ENCODE data around the gene ASTN2.

The ASTN2 gene

DNA sequence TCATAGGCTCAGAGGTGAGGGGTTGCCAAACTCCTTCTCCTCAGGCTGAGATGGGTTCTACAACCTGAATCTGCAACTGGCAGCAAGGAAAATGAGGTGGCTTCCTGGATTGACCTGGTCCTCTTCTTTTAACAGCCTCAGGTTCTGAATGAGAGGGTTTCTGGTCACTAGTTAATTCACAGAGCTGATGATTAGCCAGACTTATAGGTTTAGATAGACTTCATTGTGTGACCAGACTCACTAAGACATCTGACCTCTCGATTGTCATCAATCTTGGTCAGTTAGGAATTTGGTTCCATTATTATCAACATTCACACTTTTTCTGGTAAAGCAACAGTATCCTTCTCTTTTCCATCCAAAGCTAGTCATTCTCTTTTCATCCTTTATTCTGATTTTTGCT lies 1003.4 kb downstream of the ASTN2 start:
- DNase-seq (ENCODE audit: low read depth), result no peak

DNA sequence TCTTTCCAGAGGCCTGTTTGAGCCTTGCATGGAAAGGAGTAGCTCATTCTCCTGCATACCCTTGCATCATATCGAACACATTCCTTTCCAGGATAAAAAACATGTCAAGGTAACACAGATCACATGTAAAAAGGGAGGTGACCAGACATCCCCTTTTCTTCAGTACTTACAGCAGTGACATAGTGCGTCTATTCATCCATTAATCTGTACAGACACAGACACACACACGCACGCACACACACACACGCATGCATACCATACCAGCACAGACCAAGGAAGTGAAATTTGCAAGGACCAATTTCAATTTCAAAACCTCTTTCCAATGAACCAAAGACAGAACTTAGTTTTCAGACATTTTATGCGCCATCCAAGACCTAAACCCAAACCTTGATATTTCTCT lies 1005.2 kb downstream of the ASTN2 start:
- DNase-seq (ENCODE audit: low read depth), result no peak

DNA sequence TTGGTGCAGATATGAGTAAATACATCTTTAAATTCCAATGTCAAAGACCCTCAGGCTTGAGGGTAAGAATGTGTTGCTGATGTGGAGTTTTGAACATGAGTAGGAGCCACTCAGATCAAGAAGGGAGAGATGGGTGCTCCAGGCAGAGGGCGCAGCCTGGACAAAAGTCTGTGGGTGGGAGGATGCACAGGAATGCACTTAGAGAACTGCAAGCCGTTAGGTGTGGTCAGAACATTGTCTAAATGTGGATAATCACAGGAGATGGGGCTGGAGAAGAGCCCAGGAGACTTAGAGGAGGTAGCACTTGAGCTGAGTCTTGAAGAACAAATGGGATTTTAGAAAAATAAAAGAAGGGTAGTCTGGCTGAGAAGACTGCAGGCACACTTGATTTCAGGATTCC lies 1005.7 kb downstream of the ASTN2 start:
- DNase-seq (ENCODE audit: low read depth), result no peak

DNA sequence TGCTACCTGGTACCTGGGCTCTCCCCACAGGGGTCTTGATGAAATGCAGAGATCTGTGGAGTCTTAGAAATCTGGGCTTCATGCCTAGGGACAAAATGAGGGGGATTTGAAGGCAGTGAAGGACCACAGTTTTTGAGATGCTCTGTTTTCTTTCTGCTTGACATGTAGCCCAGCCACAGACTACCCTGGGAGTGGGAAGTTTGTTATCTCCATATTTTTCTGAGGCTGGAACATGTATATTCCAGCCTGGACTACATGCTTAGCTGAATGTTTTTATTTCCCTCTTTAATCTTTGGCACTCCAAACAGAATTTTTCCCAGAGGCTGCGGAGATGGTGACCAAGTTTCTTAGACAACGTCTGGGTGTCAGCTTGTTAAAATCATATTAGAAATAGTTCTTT lies 1008.4 kb downstream of the ASTN2 start:
- DNase-seq (ENCODE audit: low read depth), result no peak

DNA sequence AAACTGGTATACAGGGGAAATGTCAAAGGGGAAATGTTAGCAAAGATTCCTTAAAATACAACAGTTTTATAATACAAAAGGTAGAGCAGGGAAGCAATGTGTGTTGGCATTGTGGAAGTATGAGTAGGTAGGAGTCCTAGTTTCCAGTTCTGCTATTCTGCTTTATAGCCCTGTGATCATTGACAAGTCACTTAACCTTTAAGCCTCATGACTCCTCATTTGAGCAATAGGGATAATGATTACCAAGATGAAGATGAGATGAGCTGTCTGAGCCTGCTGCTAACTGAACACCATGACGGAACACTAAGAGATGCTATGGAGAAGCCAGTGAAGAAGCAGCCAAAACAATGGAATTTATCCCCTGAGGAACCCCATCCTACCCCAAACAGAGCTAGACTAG lies 1009.5 kb downstream of the ASTN2 start:
- DNase-seq (ENCODE audit: low read depth), result no peak

DNA sequence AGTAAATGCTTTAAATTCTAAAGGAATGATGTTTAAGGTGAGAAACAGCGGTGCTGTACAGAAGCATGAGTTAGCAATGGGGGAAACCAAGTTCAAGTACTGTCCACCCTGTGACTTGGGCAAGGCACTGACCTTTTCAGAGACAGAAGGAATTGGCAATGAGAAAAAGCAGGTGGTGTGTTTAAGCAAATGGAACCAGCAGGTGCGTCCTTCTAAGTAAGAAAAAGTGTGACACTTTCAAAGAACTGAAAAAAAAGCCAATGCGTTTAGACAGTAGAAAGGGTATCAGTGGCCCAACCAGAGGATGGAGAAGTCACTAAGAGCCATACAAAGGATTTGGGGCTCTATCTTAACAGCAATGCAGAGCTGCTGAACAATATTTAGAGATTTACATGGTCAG lies 1010.6 kb downstream of the ASTN2 start:
- DNase-seq (ENCODE audit: low read depth), result no peak

DNA sequence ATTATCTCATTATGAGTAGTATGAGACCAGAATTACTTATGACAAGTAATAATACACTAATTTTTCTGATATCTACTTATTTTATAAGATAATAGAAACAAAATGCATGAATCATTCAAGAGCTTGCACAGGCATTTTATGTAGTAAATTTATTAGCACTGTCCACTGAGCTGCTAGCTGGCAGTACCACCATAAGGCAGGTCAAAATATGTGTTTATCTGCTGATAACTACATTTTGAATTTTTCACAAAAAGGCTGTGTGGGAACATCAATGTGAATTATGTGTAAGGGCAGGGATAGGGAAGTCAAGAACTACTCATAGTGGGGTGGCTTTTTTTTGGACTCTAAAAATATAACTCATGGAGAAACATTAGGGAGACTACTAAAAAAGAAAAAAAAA lies 1011.7 kb downstream of the ASTN2 start:
- DNase-seq (ENCODE audit: low read depth), result no peak

DNA sequence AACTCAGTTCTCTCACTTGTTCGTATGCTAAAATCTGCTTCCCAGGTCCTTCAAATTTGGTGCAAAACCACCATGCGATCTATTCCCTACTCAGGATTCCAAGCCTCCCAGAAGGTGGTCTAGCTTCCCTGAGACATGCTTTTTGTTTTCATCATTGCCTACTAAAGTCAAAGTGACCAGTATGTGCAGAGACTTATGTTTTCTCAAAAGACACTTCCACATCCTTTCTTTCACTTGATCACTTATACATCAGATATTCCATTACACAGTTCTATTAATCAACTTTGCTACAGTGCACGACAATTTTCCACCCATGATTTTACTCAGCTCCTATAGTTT lies 1019.2 kb downstream of the ASTN2 start:
- DNase-seq (ENCODE audit: low read depth), result no peak

DNA sequence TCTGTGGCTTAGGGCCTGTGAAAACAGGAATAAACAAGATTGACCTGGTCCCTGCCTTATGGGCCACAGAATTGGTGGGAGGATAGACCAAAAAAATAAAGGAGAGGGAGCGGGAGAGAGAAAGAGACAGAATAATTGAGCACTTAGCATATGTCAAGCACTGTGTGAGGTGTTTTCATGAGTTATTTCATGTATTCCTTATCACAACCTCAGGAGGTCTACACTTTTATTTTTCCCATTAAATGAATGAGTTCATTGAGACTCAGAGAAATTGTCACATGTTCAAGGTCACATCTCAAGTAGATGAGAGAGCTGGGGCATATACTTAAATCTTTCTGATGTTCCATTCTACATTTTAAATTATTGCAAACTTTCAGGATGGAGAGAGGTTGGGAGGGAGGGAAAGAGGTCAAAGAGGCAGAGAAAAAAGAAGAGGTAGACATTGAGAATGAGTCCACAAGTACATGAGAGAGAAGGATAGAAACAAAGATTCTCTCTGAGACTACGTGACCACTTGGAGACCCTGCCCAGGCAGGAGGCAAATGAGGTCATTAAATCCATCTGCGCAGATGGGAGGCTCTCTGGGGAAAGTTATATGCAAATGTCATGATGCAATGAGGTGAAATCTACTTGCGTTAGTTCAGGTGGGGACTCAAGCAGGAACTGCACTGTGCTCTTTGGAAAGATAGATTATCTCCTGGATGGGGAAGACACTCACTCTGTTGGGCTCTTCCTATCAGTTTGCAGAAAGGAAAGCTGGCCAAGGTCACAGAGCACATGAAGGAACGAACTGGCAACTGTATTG lies 1019.8 kb downstream of the ASTN2 start:
- DNase-seq (ENCODE audit: low read depth), result no peak

DNA sequence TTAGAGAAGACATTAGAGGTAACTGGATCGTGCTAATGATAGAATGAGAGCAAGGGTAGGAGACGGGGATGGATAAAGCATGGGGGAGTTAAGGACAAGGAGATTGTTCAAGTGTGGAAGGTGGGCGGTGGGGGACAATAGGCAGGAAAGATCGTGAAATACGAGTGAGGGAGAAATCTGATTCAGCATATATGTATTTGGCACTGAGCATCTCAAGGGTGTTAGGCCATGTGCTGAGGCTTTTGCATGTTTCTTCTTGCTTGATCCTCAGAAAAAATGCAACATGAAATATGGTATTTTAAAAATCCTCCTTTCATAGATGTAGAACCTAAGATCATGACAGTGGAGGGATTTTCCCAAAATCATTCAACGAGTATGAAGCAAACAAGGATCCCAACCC lies 1020.8 kb downstream of the ASTN2 start:
- DNase-seq (ENCODE audit: low read depth), result no peak

DNA sequence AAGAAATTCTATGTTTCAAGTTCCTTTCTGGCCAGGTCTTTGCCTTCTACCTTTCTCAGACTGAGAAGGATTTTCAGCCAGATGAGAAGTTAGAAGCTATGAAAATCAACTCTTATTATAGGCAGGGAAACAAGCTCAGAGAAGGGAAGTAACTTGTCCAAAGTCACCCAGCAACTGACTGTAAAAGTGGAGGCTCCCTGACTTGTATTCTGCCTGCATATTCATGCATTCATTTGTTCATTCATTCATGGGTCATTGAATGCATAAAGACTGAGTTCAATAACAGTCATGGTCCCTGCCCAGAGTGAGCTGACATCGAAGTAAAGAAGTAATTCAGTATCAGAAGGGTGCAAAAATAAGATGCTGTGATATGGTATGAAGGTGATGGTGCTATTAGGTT lies 1021.7 kb downstream of the ASTN2 start:
- DNase-seq (ENCODE audit: low read depth), result no peak

DNA sequence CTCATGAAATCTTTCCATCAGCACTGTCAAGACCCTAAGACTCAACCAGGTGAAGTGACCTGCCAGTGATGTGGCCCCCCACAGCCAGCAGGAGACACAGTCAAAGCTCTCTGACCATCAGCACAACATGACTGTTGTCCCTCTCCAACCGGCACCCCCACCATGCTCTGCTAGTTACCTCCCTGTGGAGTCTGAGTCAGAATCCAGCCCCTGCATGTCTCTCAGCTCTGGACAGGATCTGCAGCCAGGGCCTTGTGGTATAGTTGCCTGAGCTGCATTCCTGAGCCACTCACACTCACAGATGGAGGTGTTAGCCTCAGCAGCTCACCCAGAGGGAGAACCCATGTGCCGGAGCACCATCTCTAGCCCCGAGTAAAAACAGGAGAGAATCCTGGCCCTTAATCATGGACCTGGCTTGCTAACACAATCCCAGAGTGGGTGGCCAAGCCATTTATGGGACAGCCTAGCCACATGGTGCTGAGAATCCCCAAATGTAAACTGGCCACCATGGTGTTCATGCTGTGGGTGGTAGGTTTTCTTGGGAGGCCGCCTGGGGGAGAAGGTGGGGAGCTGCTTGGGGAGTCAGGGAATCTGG lies 1023.5 kb downstream of the ASTN2 start:
- no peak for DNase-seq (ENCODE audit: low read depth)

DNA sequence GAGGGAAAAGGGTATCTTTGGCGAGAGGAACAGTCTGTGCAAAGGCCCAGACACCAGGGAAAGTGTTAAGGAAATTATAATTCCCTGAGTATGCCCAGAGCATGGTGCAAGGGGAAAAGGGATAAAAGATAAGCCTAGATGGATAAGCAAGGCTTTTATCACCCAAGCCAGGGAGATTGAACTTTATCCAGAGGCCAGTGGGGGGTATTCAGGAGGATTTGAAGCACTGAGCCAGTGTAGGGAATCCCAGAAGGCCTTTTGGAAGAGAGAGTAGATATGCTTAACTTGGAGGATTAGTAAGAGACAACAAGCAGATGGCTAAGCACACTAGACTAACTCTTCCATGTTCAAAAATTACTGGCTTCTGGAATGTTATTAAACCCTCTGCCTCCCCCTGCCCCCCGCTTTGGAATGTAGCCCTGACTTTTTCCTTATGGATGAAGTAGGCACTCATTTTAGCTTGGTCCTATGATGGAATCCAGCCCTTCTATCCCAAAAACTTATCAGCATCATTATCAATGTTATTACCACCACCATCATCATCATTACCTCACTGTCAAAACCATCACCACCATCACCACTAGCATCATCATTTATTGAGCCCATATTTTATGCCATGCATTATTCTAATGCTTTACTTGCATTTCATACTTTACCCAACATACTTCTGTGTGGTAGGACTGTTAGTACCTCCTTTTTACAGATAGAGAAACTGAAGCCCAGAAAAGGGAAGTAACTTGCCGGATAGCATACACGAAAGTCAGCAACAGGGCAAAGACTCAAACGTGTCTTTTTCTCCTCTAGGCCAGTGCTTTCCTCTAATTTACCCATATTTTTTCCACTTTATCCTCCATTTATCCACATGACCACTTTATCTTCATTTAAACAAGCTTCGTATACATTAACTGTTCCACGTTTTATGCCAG lies 1024.3 kb downstream of the ASTN2 start:
- no peak for DNase-seq (ENCODE audit: low read depth)

DNA sequence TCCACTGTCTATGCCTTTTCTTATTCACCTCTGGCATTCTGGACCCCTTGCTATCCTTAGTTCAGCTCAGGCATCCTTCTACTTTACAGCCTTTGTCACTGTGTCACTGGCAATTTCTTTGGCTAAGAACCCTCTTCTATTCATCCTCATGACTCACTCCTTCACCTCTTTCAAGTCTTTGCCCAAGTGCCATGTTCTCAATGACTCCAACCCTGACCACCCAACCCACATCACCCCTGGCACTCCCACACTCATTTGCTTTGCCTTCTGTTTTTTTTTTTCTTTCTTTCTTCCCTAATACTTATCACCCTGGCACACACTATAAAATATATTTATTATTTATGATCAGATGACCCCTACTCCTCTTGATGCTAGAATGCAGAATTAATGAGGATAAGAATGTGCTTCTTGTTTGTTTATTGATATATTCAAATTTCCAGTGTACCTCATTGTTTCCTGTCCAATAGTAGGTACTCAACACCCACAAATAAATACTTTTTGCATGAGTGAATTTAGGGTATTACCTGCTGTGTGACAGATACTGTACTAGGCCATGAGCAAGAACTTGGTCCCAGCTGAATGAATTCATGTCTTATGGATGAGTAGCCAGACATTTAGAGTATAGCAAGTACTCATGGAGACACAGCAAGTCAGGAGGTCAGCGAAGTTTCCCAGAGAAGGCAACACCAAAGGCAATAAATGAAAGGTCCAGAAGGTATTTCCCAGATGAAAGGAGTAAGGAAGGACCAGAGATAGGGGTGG lies 1025.1 kb downstream of the ASTN2 start:
- no peak for DNase-seq (ENCODE audit: low read depth)

DNA sequence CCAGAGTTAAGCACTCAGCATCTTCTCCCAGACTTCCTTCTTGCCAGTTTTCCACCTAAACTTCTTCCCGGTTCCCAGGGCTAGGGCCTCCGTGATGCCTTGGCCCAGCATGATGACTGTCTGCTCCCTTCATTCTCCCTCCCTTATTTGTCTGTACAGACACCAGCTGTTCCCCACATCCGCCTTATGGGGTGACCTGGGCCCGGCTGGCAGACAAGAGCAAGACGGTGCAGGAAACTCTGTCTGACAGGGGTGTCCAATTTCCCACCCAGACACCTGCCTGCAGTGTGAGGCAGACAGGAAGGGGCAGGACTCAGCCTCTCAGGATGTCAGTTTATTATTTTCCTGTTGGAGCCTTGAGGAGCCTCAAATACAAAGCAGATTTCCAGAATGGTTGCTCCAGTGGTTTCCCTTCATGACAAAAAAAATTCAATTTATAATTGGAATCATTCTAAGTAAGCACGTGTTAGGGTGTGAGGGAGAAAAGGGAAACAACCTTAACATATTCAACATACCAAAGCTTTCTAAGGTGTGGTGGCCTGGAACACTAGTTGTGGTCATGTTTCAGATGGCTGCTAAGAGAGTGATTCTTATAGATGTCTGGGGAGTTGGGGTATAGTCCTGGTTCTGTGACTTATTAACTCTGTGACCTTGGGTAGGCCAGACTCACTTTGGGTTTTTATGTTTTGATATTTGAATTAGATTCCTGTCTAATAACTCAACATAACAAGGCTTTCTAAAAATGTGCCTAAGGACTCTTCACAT lies 1026.7 kb downstream of the ASTN2 start:
- no peak for DNase-seq (ENCODE audit: low read depth)

DNA sequence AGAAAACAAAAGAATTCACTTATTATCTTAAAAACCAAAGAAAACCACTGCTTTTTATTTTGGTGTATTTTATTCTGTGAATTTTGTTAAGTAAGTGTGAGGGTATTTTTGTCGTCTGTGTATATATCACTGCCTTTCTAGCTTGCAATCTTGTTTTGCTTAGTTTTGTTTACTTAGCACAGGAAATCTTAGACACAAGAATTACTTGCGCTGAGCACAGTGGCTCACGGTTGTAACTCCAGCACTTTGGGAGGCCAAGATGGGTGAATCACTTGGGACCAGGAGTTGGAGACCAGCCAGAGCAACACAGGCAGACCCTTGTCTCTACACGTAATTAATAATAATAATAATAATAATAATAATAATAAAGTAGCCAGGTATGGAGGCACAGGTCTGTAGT lies 1030.9 kb downstream of the ASTN2 start:
- DNase-seq (ENCODE audit: low read depth), result no peak

DNA sequence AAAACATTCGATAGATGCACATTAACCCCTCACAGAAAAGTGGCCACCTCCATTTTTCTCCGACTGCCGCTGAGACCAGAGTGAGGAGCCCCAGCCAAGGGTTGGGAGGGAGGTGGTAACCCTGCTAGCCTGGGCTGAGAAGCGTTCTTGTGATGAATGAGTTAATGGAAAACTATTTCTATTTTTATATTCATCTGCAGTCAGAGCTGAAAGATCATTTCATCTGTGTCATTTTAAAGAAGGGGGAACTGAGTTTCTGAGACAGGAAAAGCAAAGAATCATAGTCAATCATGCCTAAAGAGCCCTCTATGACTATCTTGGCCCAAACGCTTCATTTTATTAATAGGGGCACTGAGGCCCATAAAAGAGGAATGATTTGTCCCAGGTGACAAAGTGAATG lies 1031.7 kb downstream of the ASTN2 start:
- DNase-seq (ENCODE audit: low read depth), result no peak

DNA sequence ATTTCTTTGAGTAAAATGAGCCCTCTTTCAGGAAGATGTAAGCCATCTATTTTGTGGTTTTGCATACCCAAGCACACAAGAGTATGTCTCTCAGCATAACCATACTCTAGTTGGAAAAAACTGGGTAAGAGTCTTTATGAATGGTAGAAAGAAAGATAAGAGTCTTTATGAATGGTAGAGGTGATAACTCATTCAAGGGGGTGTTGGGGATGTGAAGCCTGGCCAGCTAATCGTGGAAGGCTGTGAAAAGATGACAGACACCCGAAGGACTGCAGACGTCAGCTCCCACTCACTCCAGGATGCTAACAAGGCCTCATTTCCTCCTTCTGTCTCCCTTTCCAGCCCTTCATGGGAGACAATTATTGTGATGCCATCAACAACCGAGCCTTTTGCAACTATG lies 1032.8 kb downstream of the ASTN2 start:
- DNase-seq (ENCODE audit: low read depth), result no peak

DNA sequence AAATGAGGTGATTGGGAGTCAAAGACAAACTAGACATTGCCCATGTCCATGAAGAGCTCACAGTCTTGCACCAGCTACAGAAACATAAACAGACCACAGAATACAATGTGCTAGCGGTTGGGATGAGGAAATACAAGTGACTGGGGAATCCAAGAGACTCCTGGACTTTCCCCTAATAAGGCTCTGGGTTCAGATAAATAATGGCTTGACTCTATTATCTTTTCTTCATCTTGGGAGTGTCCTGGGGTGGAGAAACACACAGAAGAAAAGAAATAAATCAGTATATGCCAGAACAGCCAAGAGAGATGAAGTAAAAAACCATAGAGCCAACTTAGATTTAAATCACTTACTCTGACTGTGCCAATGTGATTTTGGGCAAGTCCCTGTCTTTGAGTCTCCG lies 1033.5 kb downstream of the ASTN2 start:
- DNase-seq (ENCODE audit: low read depth), result no peak

DNA sequence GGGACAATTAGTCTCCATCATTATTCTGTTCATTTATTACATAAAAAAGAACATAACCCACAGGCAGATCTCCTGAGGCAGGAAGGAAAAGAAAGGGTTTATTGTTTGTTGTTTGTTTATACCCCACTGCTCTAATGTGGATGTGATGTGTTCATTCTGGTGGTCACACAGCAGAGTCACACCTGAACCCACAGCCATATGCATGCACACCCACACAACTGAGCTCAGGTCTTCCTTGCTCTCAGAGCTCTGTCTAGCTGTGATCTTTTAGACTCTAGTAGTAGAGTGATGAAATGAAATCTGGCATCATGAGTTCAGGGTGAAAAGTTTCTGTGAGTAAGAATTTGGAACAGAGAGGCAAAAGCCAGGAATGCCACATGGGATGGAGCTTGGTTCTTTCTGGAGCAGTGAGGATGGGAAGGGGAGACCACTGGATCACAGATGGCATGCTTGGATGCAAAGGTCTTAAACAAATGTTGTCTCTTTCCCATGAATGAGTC lies 1034.3 kb downstream of the ASTN2 start:
- no peak for DNase-seq (ENCODE audit: low read depth)

DNA sequence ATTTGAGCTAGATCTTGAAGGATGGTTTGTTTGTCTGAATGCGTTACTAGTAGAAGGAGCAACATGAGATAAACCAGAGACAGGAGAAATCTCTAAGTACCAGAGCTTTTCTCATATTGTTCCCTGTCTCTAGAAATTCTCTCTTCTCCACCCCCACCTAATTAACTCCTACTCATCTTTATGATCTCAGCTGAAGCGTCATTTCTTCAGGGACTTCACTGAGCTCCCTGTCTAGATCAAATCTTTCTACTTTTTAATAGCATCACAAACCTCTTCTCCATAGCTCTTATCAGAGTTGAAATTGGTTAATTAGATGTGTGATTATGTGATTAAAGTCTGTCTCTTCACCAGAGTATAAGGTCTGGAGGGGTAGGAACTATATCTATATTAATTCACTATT lies 1035.0 kb downstream of the ASTN2 start:
- no peak for DNase-seq (ENCODE audit: low read depth)

Data from fibroblast of the conjunctiva (primary cell).